Naive thymus-derived CD8-positive, alpha-beta T cell (primary cell): ENCODE data around the gene UGT2B7. TPM values are rescaled to one million over a fixed set of nuclear protein-coding genes. Genes with fewer than 3 reads are reported as not detected.
"Not testable (repeated sequence)": the region's sequence is repeated elsewhere in the genome, so short reads cannot be mapped to it uniquely, and the experiment has no call there.

Source experiments
- ATAC-seq, 2 donors: fragments of 150-1000 bp; cut with Tn5 transposase in 1 of 2; sonication (Bioruptor Pico), chemical (Tn5 transposase) in 1 of 2; 1 replicate in 1 of 2; 2 replicates in 1 of 2; pipeline ENCODE4 v1.10.0; 2021; ENCODE audit warnings: mild to moderate bottlenecking in 2 of 2, moderate library complexity in 2 of 2
- POLR2A ChIA-PET: fragments of 350-600 bp; sonication (Branson Sonifier 250); formaldehyde crosslinking; loops from one replicate; lab custom pipeline; 2021; ENCODE audit warnings: antibody characterized with exemption; lab: Charles Lee
- DNase-seq, 10 donors: peaks; one replicate each; pipeline versions ENCODE4 v3.0.0 to v3.0.0-alpha.2; 2020 to 2022
- H3K27ac Mint-ChIP-seq, 10 donors: one replicate each; pipeline ENCODE4 v1.8.0; 2020 to 2022; ENCODE audit warnings: mild to moderate bottlenecking in 10 of 10, mixed read lengths in 10 of 10, moderate library complexity in 4 of 10, inconsistent platforms in 1 of 10
- H3K27me3 Mint-ChIP-seq, 5 donors: one replicate each; pipeline ENCODE4 v1.8.0; 2021 to 2022; ENCODE audit warnings: mixed read lengths in 5 of 5
- H3K36me3 Mint-ChIP-seq, 3 donors: one replicate each; pipeline ENCODE4 v1.8.0; 2020 to 2022; ENCODE audit warnings: mixed read lengths in 3 of 3, mild to moderate bottlenecking in 2 of 3, inconsistent platforms in 1 of 3
- H3K4me1 Mint-ChIP-seq, 4 donors: one replicate each; pipeline ENCODE4 v1.8.0; 2021 to 2022; ENCODE audit warnings: mixed read lengths in 4 of 4
- H3K4me3 Mint-ChIP-seq, 10 donors: one replicate each; pipeline ENCODE4 v1.8.0; 2020 to 2022; ENCODE audit warnings: mild to moderate bottlenecking in 10 of 10, mixed read lengths in 10 of 10, moderate library complexity in 6 of 10, inconsistent platforms in 1 of 10
- H3K9me3 Mint-ChIP-seq, 9 donors: one replicate each; pipeline ENCODE4 v1.8.0; 2020 to 2022; ENCODE audit warnings: mixed read lengths in 9 of 9, mild to moderate bottlenecking in 3 of 9, inconsistent platforms in 1 of 9, moderate library complexity in 1 of 9
- polyA plus RNA-seq, 3 donors: library from polyadenylated mRNA; unstranded; fragments of 300-500 nt; fragmentation: Illumina TruSeq; gene quantifications; one replicate each; pipeline ENCODE4 v1.2.3, GENCODE V29; 2021
- total RNA-seq, 8 experiments: library from RNA in 2 of 8; stranded (reverse) in 2 of 8; gene quantifications; one replicate each; pipeline ENCODE4 v1.2.3 and lab custom pipeline; 2021 to 2026

Gene UGT2B7
- total RNA-seq (not detected), polyA plus RNA-seq (not detected), total RNA-seq (lab: John Stamatoyannopoulos, UW) (0 to 0.09 (median 0) reads per million in 6 experiments)

DNA sequence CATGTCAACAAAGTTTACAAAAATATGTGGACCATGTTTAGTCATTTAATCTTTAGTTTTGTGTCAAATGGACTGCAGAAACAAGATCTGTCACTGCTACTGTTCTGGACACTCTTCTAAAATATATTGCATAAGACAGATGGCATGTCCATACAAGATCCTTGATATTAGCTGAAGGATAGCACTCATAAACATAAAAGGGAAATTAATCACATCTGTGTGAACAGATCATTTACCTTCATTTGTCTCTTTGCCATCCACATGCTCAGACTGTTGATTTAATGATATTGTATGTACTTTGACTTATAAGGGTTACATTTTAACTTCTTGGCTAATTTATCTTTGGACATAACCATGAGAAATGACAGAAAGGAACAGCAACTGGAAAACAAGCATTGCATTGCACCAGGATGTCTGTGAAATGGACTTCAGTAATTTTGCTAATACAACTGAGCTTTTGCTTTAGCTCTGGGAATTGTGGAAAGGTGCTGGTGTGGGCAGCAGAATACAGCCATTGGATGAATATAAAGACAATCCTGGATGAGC, at the start of gene UGT2B7:
Gene UGT2B7, plus strand, starts transcription at position 364 of the 546 bp plus-strand sequence. Its CDS starts 47 bp downstream, at position 411.
- ATAC-seq (no peak), DNase-seq (no peak)
- no peaks in the 10 kb centered on the region for H3K36me3 Mint-ChIP-seq
- H3K9me3 Mint-ChIP-seq, result no peaks in the 10 kb centered on the region
- POLR2A ChIA-PET, result no interaction called here
- peak within 1 kb of the TSS in 1 of 10 donors; percentile 11 for H3K27ac Mint-ChIP-seq
- H3K27me3 Mint-ChIP-seq, result no peaks in the 10 kb centered on the region
- no peak within 1 kb of the TSS for H3K4me3 Mint-ChIP-seq
- H3K4me1 Mint-ChIP-seq, result no peaks in the 10 kb centered on the region

DNA sequence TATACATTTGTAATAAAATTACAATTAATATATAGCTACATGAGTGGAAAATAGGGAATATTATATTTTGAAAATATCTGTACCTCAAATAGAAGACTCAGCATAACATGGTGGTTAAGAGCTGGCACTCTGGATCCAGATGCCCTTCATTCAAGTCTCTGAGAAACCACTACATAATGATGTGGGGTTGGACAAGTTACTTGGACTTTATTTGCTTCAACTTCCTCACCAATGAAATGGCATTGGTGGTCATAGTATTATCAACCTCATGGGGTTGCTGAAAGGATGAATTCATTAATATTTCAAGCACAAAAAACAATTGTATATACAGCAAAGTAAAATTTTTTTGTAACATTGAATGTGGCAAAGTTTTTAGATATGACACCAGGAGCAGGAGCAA, 46.4 kb upstream of the UGT2B7 start:
- Mint-ChIP-seq H3K27ac (no peak overlapping the region), H3K36me3 (no peaks in the 10 kb centered on the region), H3K27me3 (no peaks in the 10 kb centered on the region), H3K4me1 (no peaks in the 10 kb centered on the region), H3K9me3 (no peaks in the 10 kb centered on the region), H3K4me3 (no peak overlapping the region)
- no peak for DNase-seq
- POLR2A ChIA-PET, result no interaction called here
- ATAC-seq, result no peak

DNA sequence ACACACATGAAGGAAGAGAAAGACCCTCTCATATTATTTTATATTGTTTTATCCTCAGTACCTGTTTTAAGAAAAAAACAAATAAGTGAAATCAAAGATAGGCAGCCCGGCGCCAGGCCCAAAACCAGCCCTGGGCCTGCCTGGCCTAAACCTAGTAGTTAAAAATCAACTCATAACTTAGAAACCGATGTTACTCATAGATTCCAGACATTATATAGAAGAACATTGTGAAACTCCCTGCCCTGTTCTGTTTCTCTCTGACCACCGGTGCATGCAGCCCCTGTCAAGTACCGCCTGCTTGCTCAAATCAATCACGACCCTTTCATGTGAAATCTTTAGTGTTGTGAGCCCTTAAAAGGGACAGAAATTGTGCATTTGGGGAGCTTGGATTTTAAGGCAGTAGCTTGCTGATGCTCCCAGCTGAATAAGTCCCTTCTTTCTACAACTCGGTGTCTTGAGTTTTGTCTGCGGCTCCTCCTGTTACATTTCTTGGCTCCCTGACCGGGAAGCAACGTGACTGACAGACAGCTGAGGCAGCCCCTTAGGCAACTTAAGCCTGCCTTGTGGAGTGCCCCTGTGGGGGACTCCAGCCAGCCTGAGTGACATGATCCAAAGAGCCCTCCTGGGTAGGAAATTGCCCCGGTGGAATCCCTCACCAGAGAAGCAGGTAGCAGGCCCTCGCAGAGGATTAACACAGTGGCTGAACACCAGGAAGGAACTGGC, 45.3 kb upstream of the UGT2B7 start:
- H3K27me3 Mint-ChIP-seq, ATAC-seq, H3K27ac Mint-ChIP-seq, POLR2A ChIA-PET, DNase-seq, H3K4me3 Mint-ChIP-seq, H3K9me3 Mint-ChIP-seq, H3K4me1 Mint-ChIP-seq, H3K36me3 Mint-ChIP-seq: not testable (repeated sequence)

DNA sequence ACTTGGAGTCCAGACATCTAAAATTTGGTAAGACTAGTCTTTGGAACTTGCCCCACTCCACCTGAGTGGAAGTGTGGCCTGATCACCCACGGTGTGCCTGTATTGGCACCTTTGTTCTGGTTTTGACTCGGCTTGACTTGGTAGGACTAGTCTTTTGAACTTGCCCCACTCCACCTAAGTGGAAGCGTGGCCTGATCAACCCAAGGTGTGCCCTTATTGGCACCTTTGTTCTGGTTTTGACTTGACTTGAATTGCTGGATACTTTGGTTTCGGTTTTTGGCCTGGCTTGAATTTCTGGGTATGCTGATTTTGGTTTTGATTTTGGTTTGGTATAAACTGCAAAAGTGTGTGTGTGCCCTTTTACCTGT, 44.7 kb upstream of the UGT2B7 start:
- H3K36me3 Mint-ChIP-seq, result no peaks in the 10 kb centered on the region
- no peak for DNase-seq
- no peaks in the 10 kb centered on the region for H3K9me3 Mint-ChIP-seq
- POLR2A ChIA-PET, result no interaction called here
- no peak for ATAC-seq
- H3K27ac Mint-ChIP-seq, result no peak overlapping the region
- no peak overlapping the region for H3K4me3 Mint-ChIP-seq
- H3K27me3 Mint-ChIP-seq, result no peaks in the 10 kb centered on the region
- no peaks in the 10 kb centered on the region for H3K4me1 Mint-ChIP-seq

DNA sequence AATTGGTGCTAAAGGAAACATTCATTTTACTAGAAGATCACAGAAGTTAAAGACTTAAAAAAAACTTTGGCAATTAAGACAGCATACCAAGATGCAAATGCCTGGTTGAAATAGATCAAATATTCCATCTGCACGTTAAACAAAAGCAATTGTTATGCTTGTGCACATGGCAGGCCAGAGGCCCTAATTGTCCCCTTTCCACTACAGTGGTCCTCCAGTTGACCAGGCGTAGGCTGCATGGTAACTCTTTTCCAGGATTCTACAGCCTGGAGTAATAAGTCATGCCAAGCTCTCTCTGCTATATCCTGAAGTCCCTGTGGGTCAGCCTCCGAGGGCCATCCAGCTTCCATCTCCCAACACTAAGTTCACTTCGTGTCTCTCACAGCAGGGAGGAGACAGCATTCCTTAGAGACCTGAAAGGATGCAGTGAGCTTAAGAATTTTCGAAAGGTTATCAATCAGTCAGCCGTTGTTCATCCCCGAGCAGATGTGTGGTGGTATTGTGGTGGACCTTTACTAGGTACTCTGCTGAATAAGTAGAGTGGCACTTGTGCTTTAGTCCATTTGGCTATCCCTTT, 42.9 kb upstream of the UGT2B7 start:
- H3K9me3 Mint-ChIP-seq, POLR2A ChIA-PET, H3K27ac Mint-ChIP-seq, ATAC-seq, DNase-seq, H3K36me3 Mint-ChIP-seq, H3K27me3 Mint-ChIP-seq, H3K4me3 Mint-ChIP-seq, H3K4me1 Mint-ChIP-seq: not testable (repeated sequence)

DNA sequence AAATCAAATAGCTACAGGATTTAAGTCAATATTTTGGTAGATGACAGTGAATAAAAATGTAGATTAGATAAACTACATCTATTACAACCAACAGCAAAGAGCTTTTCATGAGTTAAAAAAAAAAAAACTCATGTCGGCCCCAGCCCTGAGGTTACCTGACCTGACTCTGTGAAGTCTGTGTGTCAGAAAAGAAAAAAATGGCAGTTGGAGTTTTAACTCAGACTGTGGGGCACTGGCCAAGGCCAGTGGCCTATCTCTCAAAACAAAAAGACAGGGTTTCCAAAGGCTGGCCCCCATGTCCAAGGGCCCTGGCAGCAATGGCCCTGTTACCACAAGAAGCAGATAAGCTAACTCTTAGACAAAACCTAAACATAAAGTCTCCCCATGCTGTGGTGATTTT, 42.2 kb upstream of the UGT2B7 start:
- H3K36me3 Mint-ChIP-seq, H3K27me3 Mint-ChIP-seq, POLR2A ChIA-PET, H3K4me1 Mint-ChIP-seq, H3K9me3 Mint-ChIP-seq, H3K27ac Mint-ChIP-seq, DNase-seq, H3K4me3 Mint-ChIP-seq, ATAC-seq: not testable (repeated sequence)

DNA sequence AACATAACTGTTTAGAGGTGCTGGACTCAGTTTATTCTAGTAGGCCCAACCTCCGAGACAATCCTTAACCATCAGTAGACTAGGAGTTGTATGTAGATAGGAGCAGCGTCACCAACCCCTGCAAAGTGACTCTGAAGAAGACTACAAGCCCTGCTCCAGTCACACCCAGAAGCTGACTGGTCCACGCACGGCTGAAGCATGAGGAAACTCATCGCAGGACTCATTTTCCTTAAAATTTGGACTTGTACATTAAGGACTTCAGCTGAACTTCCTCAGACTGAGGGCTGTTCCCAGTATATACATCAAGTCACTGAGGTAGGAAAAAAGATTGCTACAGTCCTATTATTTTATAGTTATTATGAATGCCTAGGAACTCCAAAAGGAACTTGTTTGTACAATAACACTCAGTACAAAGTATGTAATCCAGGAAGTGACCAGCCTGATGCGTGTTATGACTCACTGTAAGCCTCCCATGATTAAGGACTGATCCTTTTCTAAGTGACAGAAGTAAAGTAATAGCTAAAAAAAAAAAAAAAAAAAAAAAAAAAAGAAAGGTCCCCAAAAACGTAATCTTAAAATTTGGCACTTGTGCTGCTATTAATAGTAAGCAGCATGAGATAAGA, 41.6 kb upstream of the UGT2B7 start:
- Mint-ChIP-seq H3K9me3 (no peaks in the 10 kb centered on the region), H3K36me3 (no peaks in the 10 kb centered on the region), H3K27me3 (no peaks in the 10 kb centered on the region), H3K27ac (no peak overlapping the region), H3K4me3 (no peak overlapping the region), H3K4me1 (no peaks in the 10 kb centered on the region)
- POLR2A ChIA-PET, result no interaction called here
- ATAC-seq (no peak), DNase-seq (no peak)

DNA sequence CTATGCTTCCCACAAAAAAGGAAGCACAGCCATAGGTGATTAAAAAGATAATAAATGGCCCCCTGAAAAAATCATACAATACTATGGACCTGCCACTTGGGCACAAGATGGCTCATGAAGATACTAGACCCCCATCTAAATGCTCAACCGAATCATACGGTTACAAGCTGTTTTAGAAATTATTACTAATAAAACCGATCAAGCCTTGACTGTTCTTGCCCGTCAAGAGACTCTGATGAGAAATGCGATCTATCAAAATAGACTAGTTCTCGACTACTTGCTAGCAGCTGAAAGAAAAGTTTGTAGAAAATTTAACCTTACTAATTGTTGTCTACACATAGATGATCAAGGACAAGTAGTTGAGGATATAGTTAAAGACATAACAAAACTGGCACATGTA, 40.1 kb upstream of the UGT2B7 start:
- H3K36me3 Mint-ChIP-seq, result no peaks in the 10 kb centered on the region
- H3K4me3 Mint-ChIP-seq, result no peak overlapping the region
- POLR2A ChIA-PET, result no interaction called here
- no peak overlapping the region for H3K27ac Mint-ChIP-seq
- no peak for ATAC-seq
- no peaks in the 10 kb centered on the region for H3K9me3 Mint-ChIP-seq
- no peak for DNase-seq
- H3K4me1 Mint-ChIP-seq, result no peaks in the 10 kb centered on the region
- H3K27me3 Mint-ChIP-seq, result no peaks in the 10 kb centered on the region

DNA sequence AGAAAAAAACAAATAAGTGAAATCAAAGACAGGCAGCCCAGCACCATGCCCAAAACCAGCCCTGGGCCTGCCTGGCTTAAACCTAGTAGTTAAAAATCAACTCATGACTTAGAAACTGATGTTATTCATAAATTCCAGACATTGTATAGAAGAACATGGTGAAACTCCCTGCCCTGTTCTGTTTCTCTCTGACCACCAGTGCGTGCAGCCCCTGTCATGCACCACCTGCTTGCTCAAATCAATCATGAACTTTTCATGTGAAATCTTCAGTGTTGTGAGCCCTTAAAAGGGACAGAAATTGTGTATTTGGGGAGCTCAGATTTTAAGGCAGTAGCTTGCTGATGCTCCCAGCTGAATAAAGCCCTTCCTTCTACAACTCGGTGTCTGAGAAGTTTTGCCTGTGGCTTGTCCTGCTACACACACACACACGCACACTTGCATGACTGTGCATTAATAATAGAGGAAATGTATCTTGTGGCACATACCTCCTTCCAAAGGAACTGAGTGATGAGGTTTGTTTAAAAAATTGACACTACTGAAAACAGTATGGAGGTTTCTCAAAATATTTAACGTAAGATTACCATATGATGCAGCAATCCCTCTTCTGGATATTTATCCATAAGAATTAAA, 39.2 kb upstream of the UGT2B7 start:
- Mint-ChIP-seq H3K36me3 (no peaks in the 10 kb centered on the region), H3K27me3 (no peaks in the 10 kb centered on the region), H3K27ac (no peak overlapping the region), H3K9me3 (no peaks in the 10 kb centered on the region), H3K4me3 (no peak overlapping the region), H3K4me1 (no peaks in the 10 kb centered on the region)
- no peak for ATAC-seq
- POLR2A ChIA-PET, result no interaction called here
- no peak for DNase-seq

DNA sequence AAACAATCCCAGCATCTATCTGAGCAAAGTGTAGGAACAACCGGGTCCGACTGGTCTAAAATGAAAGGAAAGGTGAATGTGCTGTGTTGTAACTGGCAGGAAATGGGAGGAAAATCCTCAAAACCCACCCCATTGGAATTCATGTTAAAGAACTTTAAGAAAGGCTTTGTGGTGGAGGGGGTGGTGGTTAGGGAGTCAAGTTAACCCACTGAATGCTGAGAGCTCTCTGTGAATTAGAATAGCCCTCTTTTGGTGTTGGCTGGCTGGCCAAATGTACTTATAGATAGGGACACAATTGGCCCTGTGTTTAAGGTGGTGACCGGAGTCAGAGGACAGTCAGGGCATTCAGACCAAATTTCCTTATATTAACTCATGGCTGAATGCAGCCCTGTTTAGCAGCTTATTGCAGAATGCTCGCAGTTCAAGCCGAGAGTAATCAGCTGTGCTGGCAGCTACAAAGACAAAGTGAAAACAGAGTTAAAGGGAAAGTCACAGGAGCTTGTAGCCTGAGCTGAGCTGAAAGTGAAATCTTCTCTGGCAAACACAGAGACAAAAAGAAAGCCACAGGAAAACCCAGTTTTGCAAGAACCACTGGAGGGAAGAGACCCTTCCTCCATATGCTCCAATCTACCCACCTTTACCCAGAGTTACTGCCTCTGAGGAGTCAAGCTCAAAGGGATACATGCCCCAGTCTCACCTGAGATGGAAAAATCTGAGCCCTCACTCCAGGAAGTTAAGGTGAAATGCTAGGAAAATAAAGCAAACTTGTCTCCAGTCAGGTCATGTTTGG, 38.5 kb upstream of the UGT2B7 start:
- Mint-ChIP-seq H3K27me3 (no peaks in the 10 kb centered on the region), H3K36me3 (no peaks in the 10 kb centered on the region), H3K9me3 (peaks cover 0 to 3% (median 0%) of the 10 kb centered on the region in 9 donors), H3K4me3 (no peak overlapping the region), H3K4me1 (no peaks in the 10 kb centered on the region), H3K27ac (no peak overlapping the region)
- DNase-seq (no peak), ATAC-seq (no peak)
- POLR2A ChIA-PET, result no interaction called here

DNA sequence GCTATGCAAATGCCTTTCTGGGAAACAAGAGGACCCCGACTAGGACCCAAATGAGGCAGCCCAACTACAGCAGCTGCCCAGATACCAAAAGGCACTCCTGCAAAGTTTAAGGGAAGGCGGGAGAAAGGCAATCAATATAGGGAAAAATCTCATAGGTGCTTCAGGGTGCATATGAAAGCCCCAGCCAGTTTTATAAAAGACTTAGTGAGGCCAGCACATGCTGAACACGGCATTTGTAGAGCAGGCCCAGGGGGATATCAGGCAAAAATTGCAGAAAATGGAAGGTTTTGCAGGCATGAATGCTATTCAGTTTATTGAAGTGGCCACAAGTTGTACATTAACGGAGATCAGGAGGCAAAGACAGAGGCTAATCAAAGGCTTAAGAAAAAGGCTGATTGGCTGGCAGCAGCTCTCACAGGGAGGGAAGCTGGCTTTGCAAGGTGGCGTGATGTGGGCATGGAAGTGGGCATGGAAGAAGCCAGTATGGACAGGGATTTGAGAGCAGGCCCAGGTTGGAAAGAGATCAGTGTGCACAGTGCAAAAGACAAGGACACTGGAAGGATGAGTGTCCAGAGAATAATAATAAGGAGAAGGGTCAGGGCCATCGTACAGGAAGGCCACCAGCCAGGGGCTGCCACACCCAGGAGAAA, 37.7 kb upstream of the UGT2B7 start:
- Mint-ChIP-seq H3K4me1 (no peaks in the 10 kb centered on the region), H3K27ac (no peak overlapping the region), H3K36me3 (no peaks in the 10 kb centered on the region), H3K4me3 (no peak overlapping the region), H3K9me3 (peaks cover 0 to 3% (median 0%) of the 10 kb centered on the region in 9 donors), H3K27me3 (no peaks in the 10 kb centered on the region)
- no peak for DNase-seq
- ATAC-seq, result no peak
- POLR2A ChIA-PET, result no interaction called here

DNA sequence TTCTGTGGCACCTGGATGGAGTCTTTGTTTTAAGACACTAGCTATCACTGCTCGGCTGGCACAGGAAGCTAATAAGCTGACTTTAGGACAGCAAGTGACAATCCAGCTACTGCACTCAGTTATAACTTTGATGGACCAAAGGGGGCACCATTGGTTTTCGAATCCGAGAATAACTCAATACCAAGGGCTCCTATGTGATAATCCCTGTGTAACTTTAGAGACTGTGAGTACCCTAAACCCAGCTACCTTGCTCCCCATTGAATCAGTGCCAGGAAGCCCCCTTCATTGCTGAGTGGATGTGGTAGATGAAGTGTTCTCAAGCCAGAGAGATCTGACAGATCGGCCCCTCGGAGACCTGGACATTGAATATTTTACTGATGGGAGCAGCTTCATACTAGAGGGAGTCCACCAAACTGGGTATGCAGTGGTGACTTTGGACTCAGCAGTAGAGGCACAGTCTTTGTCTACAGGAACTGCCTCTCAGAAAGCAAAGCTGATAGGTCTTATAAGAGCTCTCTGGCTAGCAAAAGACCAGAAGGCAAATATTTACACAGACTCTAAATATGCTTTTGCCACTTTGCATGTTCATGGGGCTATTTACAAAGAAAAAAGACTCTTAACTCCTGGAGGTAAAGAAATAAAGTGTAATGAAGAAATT, 35.5 kb upstream of the UGT2B7 start:
- ATAC-seq, result no peak
- H3K4me1 Mint-ChIP-seq, result no peaks in the 10 kb centered on the region
- no peak overlapping the region for H3K27ac Mint-ChIP-seq

More for the DNA sequence above, 35.5 kb upstream of the UGT2B7 start:
- H3K4me3 Mint-ChIP-seq, result no peak overlapping the region
- H3K9me3 Mint-ChIP-seq, result peaks cover 0 to 3% (median 0%) of the 10 kb centered on the region in 9 donors
- no peaks in the 10 kb centered on the region for H3K36me3 Mint-ChIP-seq
- DNase-seq, result no peak
- POLR2A ChIA-PET, result no interaction called here
- H3K27me3 Mint-ChIP-seq, result no peaks in the 10 kb centered on the region
